Activated T-cell treated with anti-CD3 and anti-CD28 coated beads for 24 hours (primary cell): ENCODE data around the gene NBPF11.
"Not testable (repeated sequence)": the region's sequence is repeated elsewhere in the genome, so short reads cannot be mapped to it uniquely, and the experiment has no call there.

Experiments used
- DNase-seq: peaks from one replicate; pipeline ENCODE4 v3.0.0-alpha.2; 2020; ENCODE audit warnings: low read depth

The NBPF11 gene

DNA sequence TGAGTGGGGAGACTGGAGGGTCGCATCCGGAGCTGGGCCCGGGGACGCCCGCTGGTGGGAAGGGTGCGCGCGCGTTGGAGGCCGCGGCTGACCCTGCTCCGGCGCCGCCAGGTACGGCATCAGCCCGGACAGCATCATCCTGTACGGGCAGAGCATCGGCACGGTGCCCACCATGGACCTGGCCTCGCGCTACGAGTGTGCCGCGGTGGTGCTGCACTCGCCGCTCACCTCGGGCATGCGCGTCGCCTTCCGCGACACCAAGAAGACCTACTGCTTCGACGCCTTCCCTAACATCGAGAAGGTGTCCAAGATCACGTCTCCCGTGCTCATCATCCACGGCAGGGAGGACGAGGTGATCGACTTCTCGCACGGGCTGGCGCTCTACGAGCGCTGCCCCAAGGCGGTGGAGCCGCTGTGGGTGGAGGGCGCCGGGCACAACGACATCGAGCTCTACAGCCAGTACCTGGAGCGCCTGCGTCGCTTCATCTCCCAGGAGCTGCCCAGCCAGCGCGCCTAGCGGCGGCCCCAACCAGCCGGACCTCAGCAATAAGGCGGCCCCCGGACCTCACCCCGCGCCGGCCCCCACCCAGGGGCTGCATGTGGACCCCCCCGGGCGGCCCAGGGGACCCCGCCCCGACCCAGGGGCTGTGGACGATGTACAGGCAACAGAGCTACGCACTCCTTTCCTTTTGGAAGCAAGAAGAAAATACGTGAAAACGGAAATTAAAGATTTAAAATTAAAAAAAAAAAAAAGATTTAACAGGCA, 2.8 kb downstream of the NBPF11 start:
- DNase-seq, result not testable (repeated sequence)

DNA sequence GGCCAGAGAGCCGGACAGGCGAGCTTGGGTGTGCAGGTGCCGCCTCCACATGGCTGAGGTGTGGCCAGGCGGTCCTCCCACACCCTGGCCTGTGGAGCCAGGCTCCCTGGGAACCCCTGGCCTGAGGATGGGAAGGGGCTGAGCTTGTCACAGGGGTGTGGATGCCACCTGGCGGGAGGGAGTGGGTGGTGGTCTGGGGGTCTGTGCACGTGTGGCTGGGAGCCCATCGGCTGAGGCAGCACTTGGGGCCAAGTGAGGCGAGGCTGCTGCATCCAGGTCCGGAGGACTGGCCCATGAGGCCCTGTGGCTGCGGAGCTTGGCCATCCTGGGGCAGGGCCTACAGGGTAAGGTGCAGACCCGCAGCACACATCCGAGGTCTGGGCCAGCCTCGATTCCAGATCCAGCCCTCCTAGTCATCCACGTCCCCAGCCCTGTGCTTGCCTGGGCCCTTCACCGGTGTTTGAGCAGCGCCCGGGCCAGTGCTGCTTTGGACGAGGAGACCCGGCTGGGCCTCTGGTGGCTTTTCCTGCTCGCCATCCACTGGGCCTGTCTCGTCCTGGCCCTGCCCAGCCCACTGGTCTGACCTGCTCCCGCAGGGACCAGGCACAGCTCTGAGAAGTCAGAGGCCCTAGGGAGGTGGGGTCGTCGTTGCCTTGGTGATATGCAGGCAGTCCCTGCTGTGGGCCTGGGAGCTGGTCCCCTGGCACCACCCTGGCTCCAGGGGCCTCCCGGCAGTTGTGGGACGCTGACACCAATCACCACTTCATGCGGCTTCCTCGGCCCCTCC, 4.8 kb downstream of the NBPF11 start:
- DNase-seq, result not testable (repeated sequence)

DNA sequence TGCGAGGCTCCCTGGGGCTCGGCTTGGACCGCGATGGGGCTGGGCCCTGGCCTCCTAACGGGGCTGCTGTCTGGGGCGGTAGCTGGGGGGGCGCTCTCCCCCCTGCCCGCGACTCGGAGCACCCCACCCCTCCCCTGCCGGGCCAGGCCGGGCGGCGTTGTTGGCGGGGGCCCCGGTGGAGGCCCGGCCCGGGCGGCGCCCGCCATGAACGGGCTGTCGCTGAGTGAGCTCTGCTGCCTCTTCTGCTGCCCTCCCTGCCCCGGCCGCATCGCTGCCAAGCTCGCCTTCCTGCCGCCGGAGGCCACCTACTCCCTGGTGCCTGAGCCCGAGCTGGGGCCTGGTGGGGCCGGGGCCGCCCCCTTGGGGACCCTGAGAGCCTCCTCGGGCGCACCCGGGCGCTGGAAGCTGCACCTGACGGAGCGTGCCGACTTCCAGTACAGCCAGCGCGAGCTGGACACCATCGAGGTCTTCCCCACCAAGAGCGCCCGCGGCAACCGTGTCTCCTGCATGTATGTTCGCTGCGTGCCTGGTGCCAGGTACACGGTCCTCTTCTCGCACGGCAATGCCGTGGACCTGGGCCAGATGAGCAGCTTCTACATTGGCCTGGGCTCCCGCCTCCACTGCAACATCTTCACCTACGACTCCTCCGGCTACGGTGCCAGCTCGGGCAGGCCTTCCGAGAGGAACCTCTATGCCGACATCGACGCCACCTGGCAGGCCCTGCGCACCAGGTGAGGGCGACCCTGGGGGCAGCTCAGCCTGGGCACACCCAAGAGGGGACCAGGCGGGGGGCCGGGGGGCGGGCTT, 5.7 kb downstream of the NBPF11 start:
- not testable (repeated sequence) for DNase-seq

DNA sequence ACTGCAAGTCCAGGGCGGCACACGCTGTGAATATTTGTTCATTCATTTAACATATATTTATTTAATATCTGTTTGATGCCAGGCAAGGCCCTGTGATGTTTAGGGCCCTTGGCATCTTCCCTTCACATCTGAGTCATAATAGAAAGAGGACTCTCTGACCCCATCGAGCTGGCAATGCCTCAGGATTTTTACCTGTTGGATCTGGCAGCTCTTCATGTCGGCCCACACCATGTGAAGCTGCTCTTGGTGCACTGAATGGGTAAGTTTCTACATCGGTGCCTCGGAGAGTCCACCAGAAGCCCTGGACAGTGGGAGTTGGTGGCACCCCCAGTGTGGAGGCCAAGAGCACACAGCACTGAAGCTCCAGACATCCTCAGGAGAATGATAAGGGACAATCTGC, 8.9 kb downstream of the NBPF11 start:
- DNase-seq, result not testable (repeated sequence)

DNA sequence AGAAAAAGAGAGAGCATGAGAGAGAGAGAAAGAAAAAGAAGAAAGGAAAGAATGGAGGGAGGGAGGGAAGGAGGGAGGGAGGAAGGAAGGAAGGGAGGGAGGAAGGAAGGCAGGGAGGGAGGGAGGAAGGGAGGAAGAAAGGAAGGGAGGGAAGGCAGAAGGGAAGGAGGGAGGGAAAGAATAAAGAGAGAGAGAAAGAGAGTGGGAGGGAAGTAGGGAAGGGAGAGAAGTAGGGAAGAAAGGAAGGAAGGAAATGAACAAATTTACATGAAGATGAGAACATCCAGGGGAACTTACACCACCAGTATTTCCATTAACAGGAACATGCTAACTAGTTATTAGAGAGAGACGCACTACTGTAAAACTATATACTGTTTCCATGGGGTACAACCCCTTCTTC, 10.1 kb downstream of the NBPF11 start:
- DNase-seq, result not testable (repeated sequence)

DNA sequence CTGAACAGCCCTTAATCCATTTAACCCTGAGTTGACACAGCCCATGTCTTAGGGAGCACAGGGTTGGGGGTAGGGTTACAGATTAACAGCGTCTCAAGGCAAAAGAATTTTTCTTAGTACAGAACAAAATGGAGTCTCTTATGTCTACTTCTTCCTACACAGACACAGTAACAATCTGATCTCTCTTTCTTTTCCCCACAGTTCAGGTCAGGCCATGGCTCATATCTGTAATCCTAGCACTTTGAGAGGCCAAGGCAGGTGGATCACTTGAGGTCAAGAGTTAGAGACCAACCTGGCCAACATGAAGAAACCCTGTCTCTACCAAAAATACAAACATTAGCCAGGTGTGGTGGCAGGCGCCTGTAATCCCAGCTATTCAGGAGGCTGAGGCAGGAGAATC, 13.5 kb downstream of the NBPF11 start:
- not testable (repeated sequence) for DNase-seq

DNA sequence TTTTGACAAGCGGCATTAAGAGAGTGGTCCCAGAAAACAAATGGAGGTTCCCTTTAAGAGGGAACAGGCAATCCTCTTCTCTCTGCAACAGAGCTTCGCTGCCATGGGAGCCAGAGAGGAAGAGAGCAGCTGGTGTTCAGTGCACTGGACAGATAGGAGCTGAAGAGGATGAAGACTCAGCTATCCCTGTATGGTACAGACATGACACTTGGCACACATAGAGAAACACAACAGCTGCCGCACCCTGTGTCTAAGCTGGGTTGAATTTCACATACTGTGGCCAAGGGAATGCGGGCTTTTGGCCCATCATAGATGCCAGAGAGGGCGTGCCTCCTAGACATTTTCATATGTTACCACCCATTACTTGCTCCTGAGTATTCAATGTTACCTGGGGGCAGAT, 29.7 kb downstream of the NBPF11 start:
- DNase-seq, result not testable (repeated sequence)

DNA sequence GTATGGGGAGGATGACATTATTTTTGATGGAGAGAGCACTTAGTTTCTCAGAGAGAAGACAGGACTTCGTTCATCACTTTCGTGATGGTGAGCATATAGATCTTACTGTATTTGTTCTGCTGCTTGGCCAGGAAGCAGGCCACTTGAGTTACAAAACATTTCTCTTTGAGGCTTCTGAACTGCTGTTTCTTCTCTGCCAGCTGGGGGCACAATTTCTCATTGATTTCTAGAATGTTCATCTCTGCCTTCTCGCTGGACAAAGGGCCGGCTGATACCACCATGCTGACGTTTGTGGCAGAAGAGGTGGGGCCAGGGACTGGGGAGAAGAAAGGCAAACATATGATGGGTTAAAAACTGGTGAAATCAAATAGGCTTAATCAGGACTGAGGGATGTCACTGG, 31.7 kb downstream of the NBPF11 start:
- not testable (repeated sequence) for DNase-seq

DNA sequence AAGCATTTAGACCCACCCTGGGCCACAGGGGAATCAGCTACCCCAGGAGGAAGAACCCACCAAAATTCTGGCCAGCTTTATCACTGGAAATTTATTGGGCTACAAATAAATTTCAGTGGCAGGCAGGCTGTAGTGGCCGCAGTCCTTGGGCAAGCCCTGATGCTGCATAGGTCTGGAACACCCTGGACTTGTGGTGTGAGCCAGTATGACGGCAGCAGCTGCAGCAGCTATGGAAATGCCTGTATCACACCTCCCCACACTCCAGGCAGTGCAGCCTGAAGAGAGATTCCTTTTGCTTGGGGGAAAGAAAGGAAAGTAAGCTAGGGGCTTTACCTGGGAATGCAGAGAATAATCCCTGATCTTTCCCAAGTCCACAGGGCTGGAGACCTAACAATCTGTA, 56.3 kb downstream of the NBPF11 start:
- not testable (repeated sequence) for DNase-seq

DNA sequence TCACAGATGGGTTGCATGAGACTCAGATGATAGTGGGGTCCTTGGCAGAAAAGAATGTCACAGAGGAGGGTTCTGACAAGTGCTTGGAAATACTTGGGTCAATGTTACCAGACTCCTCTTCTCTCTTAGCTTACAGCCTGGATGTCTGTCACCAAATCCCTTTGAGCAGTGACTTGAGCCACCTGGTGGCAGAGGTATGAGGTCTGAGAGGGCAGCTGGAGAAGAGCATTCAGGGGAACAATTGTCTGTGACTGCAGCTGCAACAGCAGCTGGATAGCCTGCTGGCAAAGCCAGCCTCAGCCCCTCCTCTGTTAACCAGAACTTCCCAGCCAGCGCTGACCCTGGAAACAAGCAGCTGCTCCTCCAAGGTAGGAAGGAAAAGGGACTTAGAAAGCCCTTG, 65.9 kb downstream of the NBPF11 start:
- not testable (repeated sequence) for DNase-seq

DNA sequence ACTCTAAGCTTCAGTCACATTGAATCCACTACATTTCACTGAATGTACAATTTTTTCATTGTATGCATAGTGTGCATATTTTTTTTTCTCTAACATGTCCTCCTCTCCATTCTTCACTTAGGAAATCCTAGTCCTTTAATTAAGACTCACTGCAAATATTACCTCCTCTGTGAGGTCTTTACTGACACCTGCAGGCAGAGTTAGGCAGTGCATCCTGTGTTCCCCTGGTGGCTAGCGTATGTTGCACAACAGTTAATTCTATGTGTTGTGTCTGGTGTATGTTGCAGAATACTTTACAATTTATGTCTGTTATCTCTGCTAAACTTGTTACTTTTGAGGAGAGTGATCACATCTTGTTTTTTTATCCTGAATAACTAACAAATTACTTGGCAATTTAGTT, 70.9 kb downstream of the NBPF11 start:
- not testable (repeated sequence) for DNase-seq

DNA sequence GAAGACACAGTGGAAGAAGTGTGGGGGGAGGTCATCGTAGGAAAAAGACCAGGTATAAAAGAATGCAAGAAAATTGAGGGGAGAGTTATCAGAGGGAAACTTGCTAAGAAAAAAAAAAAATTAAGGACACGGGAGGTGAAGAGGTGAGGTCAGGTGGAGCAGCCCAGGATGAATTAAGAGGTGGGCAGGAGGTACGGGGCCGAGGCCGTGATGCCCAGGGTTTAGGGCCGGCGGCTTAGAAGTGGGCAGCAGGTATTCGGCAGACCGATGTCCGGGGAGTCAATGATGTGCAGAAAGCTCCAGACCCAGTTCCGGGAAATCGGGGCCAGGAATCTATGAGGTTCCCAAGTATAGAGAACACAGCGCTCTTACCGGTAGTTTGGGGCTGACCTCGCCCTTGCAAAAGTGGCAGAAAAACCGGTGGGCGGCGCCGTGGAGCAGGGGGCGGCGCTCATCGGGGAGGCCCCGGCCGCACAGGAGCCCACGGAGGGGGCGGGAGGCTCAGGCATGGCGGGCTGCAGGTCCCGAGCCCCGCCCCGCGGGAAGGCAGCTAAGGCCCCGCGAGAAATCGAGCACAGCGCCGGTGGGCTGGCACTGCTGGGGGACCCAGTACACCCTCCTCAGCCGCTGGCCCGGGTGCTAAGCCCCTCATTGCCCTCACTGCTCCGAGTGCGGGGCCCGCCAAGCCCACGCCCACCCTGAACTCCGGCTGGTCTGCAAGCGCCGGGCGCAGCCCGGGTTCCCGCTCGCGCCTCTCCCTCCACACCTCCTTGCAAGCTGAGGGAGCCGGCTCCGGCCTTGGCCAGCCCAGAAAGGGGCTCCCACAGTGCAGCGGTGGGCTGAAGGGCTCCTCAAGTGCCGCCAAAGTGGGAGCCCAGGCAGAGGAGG, 73.2 kb downstream of the NBPF11 start:
- not testable (repeated sequence) for DNase-seq

DNA sequence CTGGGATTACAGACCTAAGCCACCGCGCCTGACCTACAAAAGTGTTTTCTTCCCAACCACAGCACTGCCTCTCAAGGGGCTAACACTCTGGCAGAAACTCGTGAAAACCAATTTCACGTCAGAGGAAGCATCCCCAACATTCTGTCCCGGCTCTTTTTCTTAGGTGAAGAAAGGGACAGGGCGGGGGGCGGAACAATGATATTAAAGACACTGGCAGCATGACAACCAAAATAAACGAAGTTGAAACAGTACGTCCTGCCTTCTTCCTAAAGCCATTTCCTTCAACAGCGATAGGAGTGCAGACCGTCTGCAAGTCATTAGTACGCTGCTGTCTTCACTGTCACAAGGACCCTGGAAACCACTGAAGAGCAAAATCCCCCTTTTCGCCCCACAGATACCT, 74.0 kb downstream of the NBPF11 start:
- DNase-seq, result not testable (repeated sequence)

DNA sequence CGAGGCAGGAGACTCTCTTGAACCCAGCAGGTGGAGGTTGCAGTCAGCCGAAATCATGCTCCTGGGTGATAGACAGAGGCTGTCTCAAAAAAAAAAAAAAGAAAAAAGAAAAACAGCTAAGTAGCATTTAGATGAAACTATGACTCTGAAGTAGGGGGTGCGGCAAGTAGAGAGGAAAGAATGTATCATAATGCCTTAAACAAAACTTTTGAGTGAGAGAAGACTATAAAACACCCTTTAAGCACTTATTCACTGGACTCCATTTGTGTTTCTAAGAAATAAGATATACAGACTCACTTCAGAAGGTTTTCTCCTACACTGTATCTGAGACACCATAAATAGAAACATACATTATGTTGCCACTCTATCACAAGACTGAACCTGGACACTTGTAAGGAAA, 74.6 kb downstream of the NBPF11 start:
- not testable (repeated sequence) for DNase-seq

DNA sequence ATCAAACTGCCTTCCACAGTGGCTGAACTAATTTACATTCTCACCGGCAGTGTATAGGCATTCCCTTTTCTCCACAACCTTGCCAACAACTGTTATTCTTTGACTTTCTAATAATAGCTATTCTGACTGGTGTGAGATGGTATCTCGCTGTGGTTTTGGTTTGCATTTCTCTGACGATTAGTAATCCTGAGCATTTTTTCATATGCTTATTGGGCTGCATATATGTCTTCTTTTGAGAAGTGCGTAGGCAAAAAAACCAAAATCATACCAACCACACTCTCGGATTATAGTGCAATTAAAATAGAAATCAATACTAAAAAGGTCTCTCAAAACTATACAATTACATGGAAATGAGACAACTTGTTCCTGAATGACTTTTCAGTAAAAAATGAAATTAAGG, 78.7 kb downstream of the NBPF11 start:
- DNase-seq, result not testable (repeated sequence)

DNA sequence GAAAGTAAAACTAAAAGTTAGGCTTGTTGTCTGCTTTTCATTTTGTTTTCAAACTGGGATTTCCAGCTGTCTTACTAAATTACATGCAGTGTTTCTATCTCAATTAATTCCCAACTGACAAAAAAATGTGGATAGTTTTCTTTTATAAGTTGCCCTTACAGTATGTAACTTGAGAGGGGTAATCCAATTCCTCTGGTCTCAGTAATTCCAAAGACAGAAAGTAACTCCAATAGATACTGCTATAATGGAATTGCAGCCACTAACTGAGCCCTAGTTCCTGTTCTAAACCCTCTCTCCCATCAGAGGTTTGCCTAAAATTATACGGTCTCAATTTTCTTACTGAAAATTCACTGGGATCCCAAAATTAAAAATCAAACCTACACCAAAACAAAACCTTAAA, 83.5 kb downstream of the NBPF11 start:
- not testable (repeated sequence) for DNase-seq

DNA sequence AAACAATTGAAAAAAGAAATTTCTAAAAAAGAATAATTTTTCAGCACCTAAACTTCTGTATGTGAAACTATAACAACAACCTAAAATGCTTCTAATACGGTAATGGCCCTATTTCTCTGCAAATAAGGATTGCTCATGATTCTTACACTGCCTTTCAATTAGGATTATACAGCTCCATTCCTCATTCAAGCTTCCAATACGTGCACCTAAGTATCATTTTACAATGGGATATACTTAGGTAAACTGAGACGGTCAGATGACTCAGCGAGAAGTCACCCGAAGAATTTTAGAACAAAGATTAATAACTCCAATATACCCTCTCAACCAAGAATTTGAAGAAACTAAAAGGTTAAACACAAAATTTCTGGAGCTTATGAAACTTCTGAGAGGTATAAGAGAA, 83.9 kb downstream of the NBPF11 start:
- not testable (repeated sequence) for DNase-seq

DNA sequence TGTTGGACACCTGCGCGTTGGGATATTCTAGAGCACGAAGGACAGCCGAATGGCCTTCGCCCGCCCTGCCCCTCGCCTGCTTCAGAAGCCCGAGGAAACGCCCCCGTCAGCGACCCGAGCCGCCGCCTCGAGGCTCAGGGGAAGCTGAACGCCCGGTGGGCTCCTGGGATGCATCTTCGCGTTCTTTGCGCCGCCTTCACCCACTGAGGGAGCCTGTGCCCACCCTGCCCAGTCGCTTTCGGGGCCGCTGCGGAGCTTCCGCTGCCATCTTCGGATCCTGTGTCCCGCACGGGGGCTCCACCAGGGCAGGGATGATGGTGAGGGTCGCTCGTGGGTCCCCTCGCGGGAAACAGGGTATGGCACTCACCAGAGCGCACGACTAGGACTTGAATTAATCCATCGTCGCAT, 91.8 kb downstream of the NBPF11 start:
- not testable (repeated sequence) for DNase-seq

DNA sequence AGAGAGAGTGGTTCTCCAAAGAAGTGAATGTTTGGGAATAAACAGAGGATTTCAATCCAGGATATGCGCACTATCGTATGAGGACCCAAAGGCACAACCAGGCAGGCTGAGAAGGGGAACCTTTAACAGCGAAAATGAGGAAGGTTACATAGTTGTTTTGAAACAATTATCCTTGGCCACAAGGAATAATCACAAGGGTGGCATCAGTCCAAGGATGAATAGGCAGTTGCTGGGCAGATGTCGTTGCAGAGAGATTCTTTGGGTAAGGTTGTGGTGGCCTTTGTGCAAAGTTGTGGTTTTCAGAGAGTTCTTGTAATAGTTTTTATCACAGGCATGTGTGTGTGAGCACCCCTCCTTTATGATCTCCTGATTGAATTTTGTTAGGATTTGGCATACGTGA, 94.7 kb downstream of the NBPF11 start:
- DNase-seq, result not testable (repeated sequence)
